Superior temporal gyrus (tissue), 1 donor: Measurements from ENCODE around the gene TBC1D22A.
A peak's percentile ranks its signal among the peaks of the same experiment; 100 is the strongest.

Source experiments
- DNase-seq: peaks from one replicate; pipeline ENCODE4 v3.0.0-alpha.2; 2016; ENCODE audit errors: extremely low spot score

The TBC1D22A gene

DNA sequence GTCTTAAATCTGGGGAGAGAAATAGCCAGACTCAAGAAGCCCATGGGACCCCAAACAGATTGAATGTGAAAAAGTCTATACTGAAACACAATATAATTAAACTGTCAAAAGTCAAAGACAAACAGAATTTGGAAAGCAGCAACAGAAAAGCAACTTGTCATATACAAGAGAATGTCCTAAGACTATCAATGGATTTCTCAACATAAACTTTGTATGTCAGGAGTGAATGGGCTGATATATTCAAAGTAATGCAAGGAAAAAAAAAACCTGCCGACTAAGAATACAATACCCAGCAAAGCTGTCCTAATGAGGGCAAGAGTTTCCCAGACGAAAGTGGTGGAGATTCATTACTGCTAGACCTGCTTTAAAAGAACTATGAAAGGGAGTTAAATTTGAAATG lies 73.2 kb downstream of the TBC1D22A start:
- no peak for DNase-seq

GRCh38 chr22:46841522-46841921 lies 79.1 kb downstream of the TBC1D22A start:
- DNase-seq = no peak

DNA sequence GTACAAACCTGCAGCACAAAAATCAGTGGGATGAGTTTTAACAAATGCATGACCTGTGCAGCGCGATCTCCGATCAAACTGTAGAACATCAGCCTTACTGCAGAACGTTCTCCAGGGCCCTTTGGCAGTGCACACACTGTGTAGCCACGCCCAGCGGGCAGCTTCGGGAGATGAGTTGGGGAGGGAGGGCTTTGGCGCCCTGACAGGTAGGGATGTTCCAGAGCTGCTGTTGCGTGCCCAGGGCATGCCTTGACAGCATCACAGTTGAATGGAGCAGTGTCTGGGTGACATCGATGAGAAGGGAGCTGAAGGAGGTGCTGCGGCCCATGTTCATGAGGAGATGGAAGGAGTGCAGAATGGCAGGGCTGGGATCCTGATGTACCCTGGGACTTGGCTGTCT lies 80.2 kb downstream of the TBC1D22A start:
- no peak for DNase-seq

- no peak for DNase-seq
Observed at GRCh38 chr22:46843821-46844255, 81.4 kb downstream of the TBC1D22A start.

GRCh38 chr22:46844606-46845210 lies 82.3 kb downstream of the TBC1D22A start:
- DNase-seq = no peak

GRCh38 chr22:46845296-46846149 lies 83.1 kb downstream of the TBC1D22A start:
- peak; percentile 74 for DNase-seq

DNA sequence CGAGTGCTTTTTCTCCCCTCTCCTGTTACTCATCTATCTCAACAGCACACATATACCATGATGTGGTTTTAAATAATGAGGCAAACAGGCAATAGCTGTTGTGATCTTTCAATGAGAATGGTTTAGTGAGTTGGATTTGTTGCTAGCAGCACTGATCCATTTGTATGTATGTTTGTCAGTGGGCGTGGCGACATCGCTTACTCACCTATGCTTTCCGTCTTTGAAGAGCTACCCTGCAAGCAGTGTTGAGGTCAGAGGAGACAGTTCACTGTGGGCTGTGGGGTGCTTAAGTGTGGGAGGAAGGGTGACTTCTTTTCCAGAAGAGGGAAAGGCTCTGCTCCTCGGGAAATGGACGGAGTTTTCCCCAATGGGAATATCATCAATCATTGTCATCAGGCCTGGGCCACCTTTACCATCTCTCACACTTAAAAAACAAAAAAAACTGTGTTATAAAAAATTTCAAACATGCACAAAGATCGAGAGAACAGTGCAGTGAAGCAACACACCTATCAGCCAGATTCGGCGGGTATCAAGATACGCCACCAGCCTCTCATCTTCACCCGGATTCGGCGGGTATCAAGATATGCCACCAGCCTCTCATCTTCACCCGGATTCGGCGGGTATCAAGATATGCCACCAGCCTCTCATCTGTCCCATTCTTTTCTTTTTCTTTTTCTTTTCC lies 83.8 kb downstream of the TBC1D22A start:
- DNase-seq = no peak

- no peak for DNase-seq
Observed at GRCh38 chr22:46846832-46847355, 84.4 kb downstream of the TBC1D22A start.

DNA sequence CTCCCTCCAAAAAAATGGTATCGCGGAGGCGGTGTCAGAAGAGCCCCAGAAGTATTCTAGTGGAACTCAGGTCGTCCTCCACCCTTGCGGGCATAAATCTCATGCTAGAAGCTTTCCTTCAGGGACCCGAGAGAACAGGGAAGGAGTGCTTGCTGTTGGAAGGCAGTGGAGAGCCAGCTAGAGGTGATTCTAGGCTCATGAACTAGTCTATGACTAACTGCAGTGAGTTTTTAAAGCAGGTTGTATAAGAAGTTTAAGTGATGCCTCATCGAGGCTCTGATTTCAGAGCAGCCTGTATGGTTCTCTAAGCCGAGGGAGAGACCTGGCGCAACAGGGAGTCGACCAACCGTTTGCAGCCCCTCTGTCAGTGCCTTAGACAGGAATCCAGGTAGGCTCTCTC lies 85.7 kb downstream of the TBC1D22A start:
- DNase-seq = no peak

- DNase-seq = no peak
Observed at GRCh38 chr22:46849101-46849500, 86.7 kb downstream of the TBC1D22A start.

DNA sequence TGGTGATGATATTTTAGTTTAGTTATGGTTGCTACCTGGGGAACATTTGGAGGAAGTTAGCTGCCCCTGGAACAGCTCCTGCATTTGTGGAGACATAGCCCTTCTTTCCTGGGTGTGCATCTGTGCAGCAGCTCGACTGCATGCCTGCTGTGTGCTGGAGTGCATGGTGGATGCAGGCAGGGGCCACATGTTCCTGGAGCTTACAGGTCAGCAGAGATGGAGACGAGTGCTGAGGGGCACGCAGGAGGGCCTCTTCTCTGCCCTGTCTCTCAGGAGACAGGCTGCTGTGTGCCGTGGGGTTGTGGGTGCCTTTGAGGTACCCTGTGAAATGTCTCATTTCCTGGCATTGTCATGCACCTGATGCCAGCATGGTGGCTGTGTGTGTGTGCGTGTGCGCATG lies 87.5 kb downstream of the TBC1D22A start:
- no peak for DNase-seq

- DNase-seq = no peak
Observed at GRCh38 chr22:46851311-46851710, 88.9 kb downstream of the TBC1D22A start.

GRCh38 chr22:46851941-46852340 lies 89.5 kb downstream of the TBC1D22A start:
- no peak for DNase-seq

GRCh38 chr22:46852771-46853170 lies 90.3 kb downstream of the TBC1D22A start:
- no peak for DNase-seq

- no peak for DNase-seq
Observed at GRCh38 chr22:46853191-46853590, 90.7 kb downstream of the TBC1D22A start.

DNA sequence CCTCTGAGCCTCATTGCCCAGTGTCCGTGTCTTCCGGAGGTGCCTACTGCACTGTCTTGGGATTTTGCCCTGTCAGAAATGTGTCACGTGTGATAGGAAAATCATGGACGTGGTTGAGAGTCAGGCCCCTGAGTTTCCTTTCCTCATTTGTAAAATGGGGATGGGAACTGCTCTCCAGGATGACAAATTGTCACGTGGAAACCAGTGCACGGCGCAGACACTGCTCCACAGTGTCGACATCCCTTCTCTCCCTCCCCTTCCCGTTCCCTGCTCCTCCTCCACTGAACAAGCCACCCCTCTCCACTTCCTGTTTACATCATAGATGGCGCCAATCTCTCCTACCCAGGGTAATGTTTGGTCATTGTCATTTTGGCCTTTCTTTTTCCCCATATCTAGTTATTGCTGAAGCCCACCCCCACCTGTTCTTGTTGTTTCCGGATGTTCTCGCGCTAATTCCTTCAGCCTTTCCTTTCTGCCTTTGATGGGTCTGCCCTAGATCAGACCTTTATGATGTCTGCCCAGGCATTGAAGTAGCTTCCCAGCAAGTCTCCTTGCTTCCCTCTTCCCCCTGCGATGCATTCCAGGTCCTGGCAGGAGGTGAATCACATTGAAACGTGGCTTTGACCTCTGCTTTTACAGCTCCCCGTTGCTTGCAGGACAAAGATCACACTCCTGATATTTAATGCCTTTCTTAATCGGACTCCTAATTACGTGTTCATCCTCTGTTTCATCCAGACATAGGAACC lies 91.8 kb downstream of the TBC1D22A start:
- DNase-seq = no peak

- DNase-seq = no peak
Observed at GRCh38 chr22:46855681-46856080, 93.2 kb downstream of the TBC1D22A start.

DNA sequence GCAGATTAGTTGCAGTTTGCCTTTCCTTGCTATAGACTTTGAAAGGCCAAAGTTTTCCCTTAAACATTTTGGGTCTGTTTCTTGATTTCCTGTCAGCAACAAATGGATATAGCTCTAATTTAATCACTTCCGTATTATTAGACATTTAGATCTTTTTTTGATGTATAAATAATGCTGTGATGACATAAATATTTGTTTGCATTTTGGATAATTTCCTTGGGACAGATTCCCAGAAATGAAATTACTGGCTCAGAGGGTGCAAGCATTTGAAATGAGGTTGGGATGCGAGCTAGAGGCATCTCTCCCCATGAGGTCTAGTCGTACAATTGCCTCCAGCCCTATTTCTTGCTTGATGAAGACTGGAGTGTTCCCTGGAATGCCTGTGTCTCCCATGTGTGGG lies 94.2 kb downstream of the TBC1D22A start:
- DNase-seq = no peak

DNA sequence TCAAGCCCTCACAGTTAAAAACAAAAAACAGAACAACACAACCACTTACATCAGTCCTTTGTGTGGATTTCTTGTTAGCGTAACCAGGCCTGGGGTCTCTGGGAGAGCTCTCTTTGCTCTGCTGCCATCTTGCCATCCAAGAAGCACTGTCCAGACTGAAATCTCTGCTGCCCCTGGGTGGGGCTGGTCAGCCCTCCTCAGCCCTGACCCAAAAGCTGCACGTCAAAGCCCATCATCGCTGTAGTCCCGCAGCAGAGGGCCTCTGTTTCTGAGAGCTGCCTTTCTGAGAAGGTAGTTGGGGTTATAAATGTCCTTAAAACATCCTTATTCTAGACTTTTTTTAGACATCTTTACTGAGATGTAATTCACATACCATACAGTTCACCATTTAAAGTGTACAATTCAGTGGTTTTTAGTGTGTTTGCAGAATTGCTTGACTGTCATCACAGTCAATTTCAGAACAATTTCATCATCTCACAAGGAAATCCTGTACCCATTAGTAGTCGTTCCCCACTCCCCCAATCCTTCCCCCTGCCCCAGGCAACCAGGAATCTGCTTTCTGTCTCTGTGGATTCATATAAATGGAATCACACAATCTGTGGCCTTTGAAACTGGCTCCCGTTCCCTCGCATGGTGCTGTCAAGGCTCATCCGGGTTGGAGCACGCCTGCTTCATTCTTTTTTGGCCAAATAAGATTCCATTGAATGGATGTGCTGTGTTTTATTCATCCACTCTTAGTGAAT lies 94.9 kb downstream of the TBC1D22A start:
- no peak for DNase-seq

- DNase-seq = no peak
Observed at GRCh38 chr22:46857885-46858143, 95.4 kb downstream of the TBC1D22A start.

DNA sequence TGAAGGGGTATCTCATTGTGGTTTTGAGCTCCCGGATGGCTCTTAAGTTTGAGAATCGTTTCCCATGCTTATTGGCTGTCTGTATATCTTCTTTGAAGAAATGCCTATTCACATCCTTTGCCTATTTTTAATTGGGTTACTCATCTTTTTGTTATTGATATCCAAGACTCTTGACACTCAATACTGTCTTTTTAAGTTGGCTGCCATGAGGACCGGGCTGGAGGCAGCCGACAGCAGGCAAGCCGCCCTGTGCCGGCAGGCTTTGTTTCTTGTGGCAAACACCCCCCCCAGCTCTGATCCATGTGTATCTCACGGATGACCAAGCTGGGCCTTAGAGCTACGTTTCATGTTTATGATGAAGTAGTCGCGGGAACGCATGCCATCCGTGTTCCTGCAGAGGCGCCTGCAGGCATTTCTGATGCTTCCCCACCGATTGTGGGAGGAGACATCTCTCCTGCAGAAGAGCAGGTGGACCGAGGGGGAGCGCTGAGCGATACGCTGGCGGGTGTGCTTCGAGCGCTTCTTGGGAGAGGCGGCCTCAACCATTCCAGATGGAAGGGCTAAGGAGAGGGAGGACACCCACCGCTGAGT lies 95.8 kb downstream of the TBC1D22A start:
- DNase-seq = no peak
